GM18909 (cell line): ENCODE results near the gene MSLN.

Experiments used
- ATAC-seq: cut with Tn5 transposase; IDR thresholded peaks from one replicate; pipeline ENCODE4 v1.9.1; 2021; ENCODE audit warnings: mild to moderate bottlenecking; ENCODE audit not compliant: unreplicated experiment, poor library complexity

Gene MSLN

GRCh38 chr16:800834-801511 is 40.4 kb downstream of the MSLN start:
- ATAC-seq, result no peak

DNA sequence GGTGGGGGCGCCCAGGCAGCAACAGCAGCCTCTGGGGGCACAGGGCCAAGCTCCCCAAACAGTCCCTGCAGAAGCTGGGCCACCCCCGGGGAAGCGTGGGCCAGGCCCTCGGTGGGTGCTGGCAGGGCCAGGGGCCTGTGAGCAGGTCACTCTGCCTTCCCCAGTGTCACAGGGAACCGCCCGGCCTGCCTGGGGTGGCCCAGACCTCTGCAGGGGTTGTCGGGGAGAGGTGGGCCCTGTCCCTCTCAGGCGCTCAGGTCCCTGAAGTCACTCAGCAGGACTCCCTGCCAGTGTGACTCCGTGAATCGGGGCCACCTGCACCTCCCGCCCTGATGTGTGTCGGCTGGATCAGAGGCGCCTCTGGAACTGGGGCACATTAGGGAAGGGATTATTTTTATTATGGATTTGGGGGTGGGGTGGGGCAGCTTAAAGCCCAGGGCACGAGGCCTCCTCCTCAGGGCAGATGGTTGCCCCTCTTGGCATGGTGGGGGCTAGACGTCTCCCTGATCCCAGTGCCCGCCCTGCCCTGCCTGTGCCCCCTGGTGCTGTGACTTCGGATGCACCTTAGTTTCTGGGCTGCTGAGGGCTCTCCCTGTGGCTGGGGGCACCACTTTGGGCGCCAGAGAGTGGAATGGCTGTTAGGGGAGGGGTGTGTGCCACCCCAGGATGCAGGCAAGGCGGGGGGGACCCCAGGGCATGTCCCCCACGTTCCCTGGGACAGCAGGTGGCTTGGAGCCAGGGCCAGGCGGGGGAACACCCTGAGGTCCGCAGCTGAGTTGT is 41.2 kb downstream of the MSLN start:
- no peak for ATAC-seq

GRCh38 chr16:802461-802860 is 41.9 kb downstream of the MSLN start:
- ATAC-seq, result no peak

DNA sequence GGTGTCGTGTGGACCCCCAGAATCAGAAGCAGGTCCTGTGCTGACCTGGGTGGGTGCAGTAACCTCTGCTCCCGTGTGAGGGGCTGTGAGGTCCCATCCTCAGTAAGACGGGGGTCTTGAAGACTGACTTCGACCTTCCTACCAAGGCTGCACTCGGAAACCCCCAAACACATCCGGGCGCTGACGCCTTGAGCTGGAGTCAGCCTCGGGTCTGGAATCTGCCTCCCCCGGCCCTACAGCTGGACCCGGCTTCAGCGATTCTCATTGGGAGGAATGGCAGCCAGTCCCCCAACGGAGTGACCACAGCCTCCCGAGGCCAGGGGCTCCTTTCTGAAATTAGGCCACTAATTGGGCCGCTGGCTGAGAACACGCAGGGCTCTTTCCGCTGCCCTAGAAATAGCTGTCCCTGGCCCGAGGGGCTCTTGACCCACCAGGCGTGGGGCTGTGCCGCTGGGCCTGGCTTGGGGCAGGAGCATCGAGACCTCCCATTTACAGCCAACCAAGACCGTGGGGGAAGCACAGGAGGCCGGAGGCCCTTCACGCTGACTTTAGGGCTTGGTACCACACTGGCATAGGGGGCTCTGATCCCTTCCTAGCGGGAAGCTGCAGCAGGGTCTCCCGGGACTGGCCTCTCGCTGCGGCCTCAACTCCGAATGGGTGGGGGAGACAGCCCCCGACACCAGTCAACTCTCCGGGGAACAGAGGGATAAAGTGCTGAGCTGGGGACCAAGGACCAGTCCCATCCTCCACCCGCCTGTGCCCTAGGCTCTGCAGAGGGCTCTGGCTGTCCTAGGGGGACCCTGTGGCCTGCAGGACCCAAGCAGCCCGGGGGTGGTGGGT is 42.6 kb downstream of the MSLN start:
- ATAC-seq, result no peak

- no peak for ATAC-seq
Observed at GRCh38 chr16:803754-804080, 43.2 kb downstream of the MSLN start.

DNA sequence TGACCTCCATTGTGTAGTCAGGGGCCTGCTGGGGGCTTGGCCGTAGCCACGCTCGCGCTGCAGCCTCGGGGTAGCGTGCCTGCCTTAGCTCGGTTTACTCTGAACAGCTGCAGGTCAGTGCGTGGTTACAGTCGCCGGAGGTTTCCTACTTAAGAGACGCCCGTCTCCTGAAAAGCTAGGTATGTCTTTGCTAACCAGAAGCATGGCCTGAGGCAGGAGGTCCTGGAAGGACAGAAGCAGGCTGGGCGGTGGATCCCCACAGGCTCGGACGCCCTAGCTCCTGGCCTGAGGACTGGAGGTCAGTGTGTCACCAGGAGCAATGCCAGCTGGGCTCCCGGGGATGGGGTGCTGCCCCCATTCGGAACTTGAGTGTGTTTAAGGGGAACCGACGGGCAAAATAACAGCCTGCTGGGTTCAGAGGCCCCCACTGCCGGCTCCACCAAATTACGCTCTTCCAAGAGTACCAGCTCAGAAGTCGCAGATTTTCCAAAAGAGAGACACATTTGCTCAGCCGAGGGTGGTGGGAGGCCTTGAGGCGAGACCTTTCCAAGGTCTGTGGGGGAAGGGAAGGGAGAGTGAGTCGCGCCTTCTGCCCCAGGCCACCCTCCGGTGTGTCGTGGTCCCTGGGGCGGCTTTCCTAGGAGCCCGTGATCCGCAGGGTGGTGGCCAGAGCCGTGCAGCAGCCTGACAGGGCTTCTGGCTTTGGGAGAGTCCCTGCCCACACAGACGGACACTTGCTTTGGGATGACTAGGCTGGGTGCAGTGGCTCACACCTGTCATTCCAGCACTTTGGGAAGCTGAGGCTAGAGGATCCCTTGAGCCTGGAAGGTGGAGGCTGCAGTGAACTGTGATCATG is 43.9 kb downstream of the MSLN start:
- no peak for ATAC-seq

- no peak for ATAC-seq
Observed at GRCh38 chr16:805474-805873, 44.9 kb downstream of the MSLN start.

DNA sequence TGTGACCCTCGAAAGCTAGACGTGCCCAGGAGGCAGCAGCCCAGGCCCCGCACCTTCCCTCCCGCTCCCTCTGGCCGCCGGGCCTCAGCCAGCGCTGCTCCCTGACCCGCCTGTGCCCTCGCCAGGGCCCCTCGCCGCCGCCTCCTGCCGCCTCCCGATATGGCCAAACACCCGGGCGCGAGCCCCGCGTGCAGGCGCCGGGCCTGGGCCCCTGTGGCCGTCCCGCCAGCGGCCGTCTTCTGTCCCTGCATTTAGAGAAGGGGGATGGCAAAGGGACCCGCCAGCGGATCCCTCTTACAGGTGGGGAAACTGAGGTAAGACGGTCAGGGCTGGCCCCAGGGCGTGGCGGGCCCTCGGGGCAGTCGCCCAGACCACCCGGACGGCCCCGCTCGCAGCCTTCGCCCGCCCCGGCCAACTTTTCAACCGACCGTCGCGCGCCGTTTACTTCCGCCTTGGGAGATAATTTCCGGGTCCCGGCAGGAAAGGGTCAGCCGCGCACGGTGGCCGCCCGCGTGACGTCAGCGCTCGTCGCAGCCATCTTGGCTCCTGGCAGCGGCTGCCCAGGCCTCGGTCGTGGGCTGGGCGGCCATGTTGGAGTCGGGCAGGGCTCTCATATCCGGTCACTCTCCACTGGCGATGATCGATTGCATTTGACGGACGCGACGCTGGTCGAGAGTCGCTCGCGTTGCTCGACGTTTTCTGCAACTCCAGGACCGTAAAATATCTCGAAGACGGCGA is 47.0 kb downstream of the MSLN start:
- ATAC-seq, result peak; percentile 85

GRCh38 chr16:808085-808386 is 47.5 kb downstream of the MSLN start:
- no peak for ATAC-seq

- ATAC-seq, result no peak
Observed at GRCh38 chr16:813204-813915, 52.8 kb downstream of the MSLN start.

DNA sequence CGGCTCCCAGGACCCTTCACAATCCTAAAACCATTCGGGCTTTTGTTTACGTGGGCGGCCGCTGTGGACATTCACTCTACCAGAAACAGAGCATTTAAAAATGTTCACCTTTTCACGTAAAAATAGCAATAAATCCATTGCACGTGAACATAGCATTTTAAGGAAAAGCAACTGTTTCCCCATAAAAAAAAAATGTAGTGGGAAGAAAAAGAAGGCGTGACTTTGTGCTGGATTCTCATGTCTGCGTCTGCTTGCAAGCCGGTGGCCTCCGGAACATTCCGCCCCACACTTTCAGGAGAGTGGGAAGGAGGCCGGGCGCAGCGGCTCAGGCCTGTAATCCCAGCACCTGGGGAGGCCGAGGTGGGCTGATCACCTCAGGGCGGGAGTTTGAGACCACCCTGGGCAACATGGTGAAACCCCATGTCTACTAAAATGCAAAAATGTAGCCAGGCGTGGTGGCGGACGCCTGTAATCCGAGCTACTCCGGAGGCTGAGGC is 53.4 kb downstream of the MSLN start:
- ATAC-seq, result no peak

DNA sequence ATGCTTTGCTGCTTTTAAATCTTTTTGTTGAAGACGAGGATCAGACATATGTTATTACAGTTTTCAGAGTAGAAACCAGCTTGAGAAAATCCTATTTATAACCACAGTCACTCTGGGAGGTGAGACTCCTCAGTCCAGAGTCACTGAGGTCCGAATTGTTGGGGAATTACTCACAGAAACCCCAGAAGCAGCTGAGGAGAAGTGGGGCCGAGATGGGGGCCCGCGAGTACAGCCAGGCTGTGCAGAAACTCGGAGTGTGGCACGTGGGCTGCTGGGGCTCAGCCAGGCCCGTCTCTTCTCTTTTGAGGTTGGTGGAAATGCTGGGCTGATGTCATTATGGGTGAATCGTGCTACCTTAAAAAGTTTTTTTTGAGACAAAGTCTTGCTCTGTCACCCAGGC is 54.4 kb downstream of the MSLN start:
- no peak for ATAC-seq

GRCh38 chr16:815861-816260 is 55.3 kb downstream of the MSLN start:
- ATAC-seq, result no peak

DNA sequence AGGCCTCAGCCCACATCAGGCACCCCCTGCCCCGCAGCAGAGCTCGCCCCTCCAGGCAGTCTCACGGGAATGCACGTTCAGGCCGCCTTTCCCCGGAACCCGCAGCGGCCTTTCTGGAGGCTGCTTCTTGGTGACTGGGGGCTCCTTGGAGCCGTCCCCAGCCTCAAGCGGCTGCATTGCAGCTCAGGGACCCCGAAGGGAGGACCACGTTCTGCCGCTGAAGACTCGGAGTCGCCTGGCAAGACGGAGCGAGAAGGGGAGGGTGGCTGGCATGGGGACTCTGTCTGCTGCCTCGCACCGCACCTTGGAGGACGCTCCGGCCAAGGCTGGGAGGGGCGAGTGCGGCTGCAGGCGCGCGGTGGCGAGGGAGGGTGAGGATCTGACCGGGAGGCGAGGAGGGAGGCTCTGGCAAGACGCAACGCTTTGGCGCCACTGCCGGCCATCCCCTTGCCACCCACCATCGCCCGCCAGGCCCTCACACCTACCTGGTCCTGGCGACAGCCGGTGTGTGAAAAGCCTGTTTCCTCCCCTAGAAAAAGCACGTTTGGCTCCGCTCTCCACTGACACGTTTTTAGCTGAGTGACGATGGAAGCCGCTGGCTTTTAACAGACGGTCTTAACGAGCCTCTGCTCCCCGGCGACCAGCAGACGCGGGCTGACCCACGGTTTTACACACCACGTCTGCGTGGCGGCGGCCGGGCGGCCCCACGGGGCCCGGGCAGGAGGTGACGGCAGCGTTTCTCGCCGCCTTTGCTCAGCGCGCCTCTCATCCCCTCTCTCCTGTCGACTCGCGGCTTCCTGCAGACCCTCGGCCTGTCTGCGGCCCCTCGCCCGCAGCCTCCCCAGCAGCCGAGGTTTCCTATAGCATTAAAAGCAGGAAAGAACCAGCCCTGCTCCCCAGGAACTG is 56.7 kb downstream of the MSLN start:
- ATAC-seq, result no peak

GRCh38 chr16:818132-818531 is 57.6 kb downstream of the MSLN start:
- ATAC-seq, result no peak
